HL-60 (cell line): Measurements from ENCODE around the gene TMEM245.

Experiments
- DNase-seq, 2 experiments: peaks; one replicate each; pipeline ENCODE4 v3.0.0-alpha.2; 2010 to 2020; ENCODE audit warnings: low read depth in 1 of 2, low spot score in 1 of 2
- H3K27ac ChIP-seq: fragments of 250-450 bp; sonication (Bioruptor Pico); replicated peaks from 2 replicates; pipeline ENCODE4 v1.5.1; 2020; ENCODE audit warnings: mild to moderate bottlenecking, moderate library complexity
- H3K27me3 ChIP-seq: fragments of 250-450 bp; sonication (Bioruptor Pico); 2 replicates; pipeline ENCODE4 v1.5.1; 2021; ENCODE audit warnings: mild to moderate bottlenecking, moderate library complexity; ENCODE audit not compliant: insufficient read depth, poor library complexity, severe bottlenecking
- H3K4me3 ChIP-seq: replicated peaks from 2 replicates; pipeline ENCODE4 v1.5.1; 2011; ENCODE audit warnings: mild to moderate bottlenecking, control low read depth, low read length; ENCODE audit not compliant: insufficient read depth
- GABPA ChIP-seq: IDR thresholded peaks from 2 replicates; pipeline ENCODE4 v1.6.1; 2012; ENCODE audit warnings: low read depth
- POLR2AphosphoS5 ChIP-seq: IDR thresholded peaks from 2 replicates; pipeline ENCODE4 v1.6.1; 2012; ENCODE audit warnings: low read depth
- SPI1 ChIP-seq: IDR thresholded peaks from 2 replicates; pipeline ENCODE4 v1.6.1; 2012; ENCODE audit warnings: low read depth, mild to moderate bottlenecking, borderline replicate concordance
- TF ChIP-seq, protein P1 (sequence below): IDR thresholded peaks from 2 replicates; pipeline ENCODE4 v1.6.1; 2012; ENCODE audit warnings: low read depth; ENCODE audit not compliant: insufficient replicate concordance
- TF ChIP-seq, protein P2 (sequence below): IDR thresholded peaks from one replicate; pipeline ENCODE4 v1.5.1; 2011; ENCODE audit warnings: low read length, control low read depth, inconsistent platforms; ENCODE audit not compliant: insufficient read depth

The TMEM245 gene

GRCh38 chr9:109031241-109031640 is 88.5 kb downstream of the TMEM245 start:
- no peaks in the 10 kb centered on the region for H3K27me3 ChIP-seq
- DNase-seq = no peak
- H3K4me3 ChIP-seq = no peak overlapping the region
- TF ChIP-seq, protein P1, sequence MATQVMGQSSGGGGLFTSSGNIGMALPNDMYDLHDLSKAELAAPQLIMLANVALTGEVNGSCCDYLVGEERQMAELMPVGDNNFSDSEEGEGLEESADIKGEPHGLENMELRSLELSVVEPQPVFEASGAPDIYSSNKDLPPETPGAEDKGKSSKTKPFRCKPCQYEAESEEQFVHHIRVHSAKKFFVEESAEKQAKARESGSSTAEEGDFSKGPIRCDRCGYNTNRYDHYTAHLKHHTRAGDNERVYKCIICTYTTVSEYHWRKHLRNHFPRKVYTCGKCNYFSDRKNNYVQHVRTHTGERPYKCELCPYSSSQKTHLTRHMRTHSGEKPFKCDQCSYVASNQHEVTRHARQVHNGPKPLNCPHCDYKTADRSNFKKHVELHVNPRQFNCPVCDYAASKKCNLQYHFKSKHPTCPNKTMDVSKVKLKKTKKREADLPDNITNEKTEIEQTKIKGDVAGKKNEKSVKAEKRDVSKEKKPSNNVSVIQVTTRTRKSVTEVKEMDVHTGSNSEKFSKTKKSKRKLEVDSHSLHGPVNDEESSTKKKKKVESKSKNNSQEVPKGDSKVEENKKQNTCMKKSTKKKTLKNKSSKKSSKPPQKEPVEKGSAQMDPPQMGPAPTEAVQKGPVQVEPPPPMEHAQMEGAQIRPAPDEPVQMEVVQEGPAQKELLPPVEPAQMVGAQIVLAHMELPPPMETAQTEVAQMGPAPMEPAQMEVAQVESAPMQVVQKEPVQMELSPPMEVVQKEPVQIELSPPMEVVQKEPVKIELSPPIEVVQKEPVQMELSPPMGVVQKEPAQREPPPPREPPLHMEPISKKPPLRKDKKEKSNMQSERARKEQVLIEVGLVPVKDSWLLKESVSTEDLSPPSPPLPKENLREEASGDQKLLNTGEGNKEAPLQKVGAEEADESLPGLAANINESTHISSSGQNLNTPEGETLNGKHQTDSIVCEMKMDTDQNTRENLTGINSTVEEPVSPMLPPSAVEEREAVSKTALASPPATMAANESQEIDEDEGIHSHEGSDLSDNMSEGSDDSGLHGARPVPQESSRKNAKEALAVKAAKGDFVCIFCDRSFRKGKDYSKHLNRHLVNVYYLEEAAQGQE = no peak
- TF ChIP-seq, protein P2, sequence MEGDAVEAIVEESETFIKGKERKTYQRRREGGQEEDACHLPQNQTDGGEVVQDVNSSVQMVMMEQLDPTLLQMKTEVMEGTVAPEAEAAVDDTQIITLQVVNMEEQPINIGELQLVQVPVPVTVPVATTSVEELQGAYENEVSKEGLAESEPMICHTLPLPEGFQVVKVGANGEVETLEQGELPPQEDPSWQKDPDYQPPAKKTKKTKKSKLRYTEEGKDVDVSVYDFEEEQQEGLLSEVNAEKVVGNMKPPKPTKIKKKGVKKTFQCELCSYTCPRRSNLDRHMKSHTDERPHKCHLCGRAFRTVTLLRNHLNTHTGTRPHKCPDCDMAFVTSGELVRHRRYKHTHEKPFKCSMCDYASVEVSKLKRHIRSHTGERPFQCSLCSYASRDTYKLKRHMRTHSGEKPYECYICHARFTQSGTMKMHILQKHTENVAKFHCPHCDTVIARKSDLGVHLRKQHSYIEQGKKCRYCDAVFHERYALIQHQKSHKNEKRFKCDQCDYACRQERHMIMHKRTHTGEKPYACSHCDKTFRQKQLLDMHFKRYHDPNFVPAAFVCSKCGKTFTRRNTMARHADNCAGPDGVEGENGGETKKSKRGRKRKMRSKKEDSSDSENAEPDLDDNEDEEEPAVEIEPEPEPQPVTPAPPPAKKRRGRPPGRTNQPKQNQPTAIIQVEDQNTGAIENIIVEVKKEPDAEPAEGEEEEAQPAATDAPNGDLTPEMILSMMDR = no peak
- TF ChIP-seq SPI1 (no peak), GABPA (no peak), POLR2AphosphoS5 (no peak)
- no peak overlapping the region for H3K27ac ChIP-seq

DNA sequence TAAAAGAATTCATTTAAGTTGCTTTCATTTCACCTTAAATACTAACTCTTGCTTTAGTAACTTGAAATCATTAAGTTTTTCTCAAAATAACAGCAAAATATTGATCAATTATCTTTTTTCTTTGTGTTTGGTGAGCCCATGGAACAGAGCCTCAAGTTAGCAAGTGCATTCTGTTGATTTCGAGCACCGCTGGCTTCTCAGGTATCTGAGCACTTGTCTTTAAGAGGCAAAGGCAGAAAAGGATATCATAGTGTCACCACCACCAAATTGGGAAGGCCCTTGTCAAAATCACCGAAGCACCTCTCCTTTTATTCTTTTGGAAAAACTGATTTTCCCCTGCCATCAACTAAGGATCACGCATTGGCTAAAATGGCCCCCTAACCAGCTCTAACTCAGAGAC is 89.3 kb downstream of the TMEM245 start:
- no peaks in the 10 kb centered on the region for H3K27me3 ChIP-seq
- TF ChIP-seq, protein P2 = no peak
- TF ChIP-seq SPI1 (no peak), GABPA (no peak), POLR2AphosphoS5 (no peak)
- TF ChIP-seq, protein P1 = no peak
- no peak for DNase-seq

GRCh38 chr9:109028457-109028856 is 91.3 kb downstream of the TMEM245 start:
- TF ChIP-seq GABPA (no peak), SPI1 (no peak)
- TF ChIP-seq, protein P1 = no peak
- TF ChIP-seq, protein P2 = no peak
- Histone ChIP-seq H3K27me3 (no peaks in the 10 kb centered on the region), H3K27ac (no peak overlapping the region), H3K4me3 (no peak overlapping the region)
- DNase-seq = no peak

More for the DNA sequence above, 89.3 kb downstream of the TMEM245 start:
- H3K27ac ChIP-seq = no peak overlapping the region
- no peak overlapping the region for H3K4me3 ChIP-seq
